DMS53 treated with DMSO at 0.1 percent for 48 hours (cell line): ENCODE results near the gene PCBP3.
A peak's percentile ranks its signal among the peaks of the same experiment; 100 is the strongest.
"Not testable (repeated sequence)": the region's sequence is repeated elsewhere in the genome, so short reads cannot be mapped to it uniquely, and the experiment has no call there.

Source experiments
- DNase-seq: peaks from one replicate; lab custom pipeline; 2025; ENCODE audit not compliant: unreplicated experiment; lab: John Stamatoyannopoulos, UW

The PCBP3 gene

GRCh38 chr21:45669382-45669781 lies 25.9 kb downstream of the PCBP3 start:
- DNase-seq, result no peak

DNA sequence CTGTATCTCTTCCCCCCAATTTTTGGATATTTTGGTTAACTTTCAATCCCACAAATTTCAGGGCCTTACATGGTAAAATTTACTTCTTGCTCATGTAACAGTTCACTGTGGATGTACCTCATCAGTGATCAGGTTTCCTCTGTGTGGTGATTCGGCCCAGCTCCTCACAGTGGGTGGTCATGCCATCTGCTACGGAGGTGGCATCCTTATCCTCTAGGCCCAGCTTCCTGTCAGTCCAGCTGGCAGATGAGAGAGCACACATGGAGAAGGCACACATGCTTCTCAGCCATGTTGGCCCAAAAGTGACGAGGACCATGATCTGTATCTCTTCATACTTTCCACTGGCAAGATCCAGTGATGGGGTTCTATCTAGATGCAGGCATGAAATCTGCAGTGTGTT lies 27.2 kb downstream of the PCBP3 start:
- DNase-seq, result no peak

- not testable (repeated sequence) for DNase-seq
These were observed 35.3 kb downstream of the PCBP3 start for GRCh38 chr21:45678790-45679189.

- DNase-seq, result no peak
These were observed 36.7 kb downstream of the PCBP3 start for GRCh38 chr21:45680215-45680614.

GRCh38 chr21:45695086-45695485 lies 51.6 kb downstream of the PCBP3 start:
- no peak for DNase-seq

GRCh38 chr21:45698493-45699184 lies 55.1 kb downstream of the PCBP3 start:
- DNase-seq, result no peak

- no peak for DNase-seq
These were observed 55.9 kb downstream of the PCBP3 start for GRCh38 chr21:45699251-45699942.

DNA sequence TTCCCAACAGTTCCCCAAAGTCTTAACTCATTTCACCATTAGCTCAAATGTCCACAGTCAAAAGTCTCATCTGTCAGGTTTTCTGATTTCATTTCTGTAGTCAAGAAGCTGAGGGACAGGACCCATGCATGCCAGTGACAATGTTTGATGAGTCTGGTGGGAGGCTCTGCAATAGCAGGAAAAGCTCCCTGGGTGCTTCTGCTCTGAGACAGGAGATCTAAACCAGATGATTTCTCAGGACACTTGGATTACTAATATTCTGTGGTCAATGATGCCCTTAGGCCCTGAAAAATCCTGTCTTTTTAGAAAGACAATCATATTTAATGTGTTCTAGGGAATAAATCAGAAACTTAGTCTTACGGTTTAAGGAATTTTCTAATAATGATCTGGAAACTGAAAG lies 56.4 kb downstream of the PCBP3 start:
- no peak for DNase-seq

DNA sequence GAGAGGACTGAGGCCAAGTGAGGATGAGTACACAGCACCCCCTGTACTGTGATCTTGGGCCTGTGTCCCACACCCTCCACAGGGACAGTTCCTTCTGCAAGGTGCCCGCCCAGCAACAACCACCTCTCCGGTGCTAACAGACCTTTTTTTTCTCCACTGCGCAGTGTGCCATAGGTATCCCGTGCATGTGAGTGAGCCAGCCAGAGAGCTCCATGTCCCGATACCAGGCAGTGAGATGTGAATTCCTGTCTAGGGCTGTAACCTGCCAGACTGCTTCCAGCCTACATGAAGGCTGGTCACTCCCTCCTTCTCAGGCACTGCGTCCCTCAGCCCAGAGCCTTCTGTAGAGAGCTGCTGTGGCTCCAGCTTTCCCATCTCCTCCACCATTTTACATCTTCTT lies 56.9 kb downstream of the PCBP3 start:
- DNase-seq, result no peak

- no peak for DNase-seq
These were observed 61.0 kb downstream of the PCBP3 start for GRCh38 chr21:45704311-45705108.

DNA sequence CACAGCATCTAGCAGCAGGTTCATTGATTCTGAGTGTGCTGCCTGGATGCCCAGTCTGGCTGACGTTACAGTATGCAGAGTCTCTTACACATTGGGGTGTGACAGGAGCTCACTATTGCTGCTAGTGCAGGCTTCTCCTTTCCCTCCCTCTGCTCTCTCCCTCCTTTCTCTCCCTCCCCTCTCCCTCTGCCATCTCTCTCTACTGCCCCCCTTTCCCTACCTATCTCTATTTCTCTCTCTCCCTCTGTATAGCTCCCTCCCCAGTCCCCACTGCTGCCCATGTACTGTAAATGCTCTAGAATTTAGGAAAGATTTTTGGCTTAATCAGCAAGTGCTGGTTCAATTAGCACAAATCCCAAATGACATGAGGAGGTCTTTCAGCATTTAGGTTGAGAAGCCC lies 62.8 kb downstream of the PCBP3 start:
- DNase-seq, result no peak

- no peak for DNase-seq
These were observed 65.6 kb downstream of the PCBP3 start for GRCh38 chr21:45709173-45709572.

- peak; percentile 15 for DNase-seq
These were observed 66.3 kb downstream of the PCBP3 start for GRCh38 chr21:45709696-45710268.

DNA sequence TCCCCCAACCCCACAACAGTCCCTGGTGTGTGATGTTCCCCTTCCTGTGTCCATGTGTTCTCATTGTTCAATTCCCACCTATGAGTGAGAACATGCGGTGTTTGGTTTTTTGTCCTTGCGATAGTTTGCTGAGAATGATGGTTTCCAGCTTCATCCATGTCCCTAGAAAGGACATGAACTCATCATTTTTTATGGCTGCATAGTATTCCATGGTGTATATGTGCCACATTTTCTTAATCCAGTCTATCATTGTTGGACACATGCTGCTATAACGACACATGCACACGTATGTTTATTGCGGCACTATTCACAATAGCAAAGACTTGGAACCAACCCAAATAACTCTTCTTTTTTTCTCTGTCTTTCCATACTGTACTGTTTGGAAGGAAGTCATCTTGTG lies 66.8 kb downstream of the PCBP3 start:
- not testable (repeated sequence) for DNase-seq

DNA sequence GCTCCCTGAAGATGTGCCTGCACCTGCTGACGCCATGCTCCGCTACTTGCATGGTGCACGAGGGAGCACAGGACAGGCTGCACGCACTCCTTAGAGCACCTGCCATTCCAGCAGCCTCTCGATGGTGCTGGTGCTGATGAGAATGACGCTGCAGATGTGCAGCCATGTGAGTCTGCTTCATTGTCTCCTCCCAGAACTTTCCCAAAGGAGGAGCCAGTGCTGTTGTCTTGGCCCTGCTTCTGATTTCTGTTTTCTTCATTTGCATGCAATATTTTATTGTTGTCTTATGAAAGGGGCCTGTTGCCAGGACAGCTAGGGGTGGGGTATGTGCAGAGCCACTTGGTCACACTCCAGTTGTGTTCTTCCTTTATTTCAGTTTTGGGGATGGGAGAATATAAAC lies 70.1 kb downstream of the PCBP3 start:
- no peak for DNase-seq

DNA sequence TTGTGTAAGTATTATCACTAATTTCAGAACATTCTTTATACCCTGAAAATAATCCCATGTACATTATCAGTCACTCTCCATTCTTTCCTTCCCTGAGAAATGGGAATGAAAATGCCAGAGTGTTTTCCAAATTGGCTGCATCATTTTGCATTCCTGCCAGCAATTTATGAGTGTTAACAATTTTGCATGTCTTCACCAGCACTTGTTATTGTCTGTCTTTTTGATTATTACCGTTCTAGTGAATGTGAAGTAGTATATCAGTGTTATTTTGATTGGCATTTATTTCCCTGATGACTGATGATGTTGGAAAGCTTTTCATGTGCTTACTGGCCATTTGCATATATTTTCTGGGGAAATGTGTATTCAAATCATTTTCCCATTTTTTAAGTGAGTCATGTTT lies 71.9 kb downstream of the PCBP3 start:
- no peak for DNase-seq

DNA sequence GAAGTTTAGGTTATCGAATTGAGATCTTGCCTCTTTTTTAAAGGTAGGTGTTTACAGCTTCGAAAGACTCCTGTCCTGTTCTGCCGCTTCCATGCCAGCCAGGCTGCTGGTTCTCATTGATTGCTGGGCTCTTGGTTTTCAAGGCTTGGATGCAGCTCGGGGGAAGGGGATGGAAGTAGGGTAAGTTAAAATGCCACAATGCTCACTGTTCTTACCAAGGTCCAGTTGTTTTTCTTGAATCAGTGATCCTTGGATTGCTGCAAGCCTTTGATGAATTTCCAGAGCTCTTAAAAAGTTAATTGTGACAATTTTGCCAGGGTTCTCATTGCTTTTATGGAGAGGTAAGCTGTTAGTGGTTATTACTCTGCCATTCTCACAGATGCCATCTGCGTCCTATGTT lies 74.9 kb downstream of the PCBP3 start:
- DNase-seq, result no peak

GRCh38 chr21:45719177-45719802 lies 75.8 kb downstream of the PCBP3 start:
- DNase-seq, result no peak

- DNase-seq, result not testable (repeated sequence)
These were observed 76.7 kb downstream of the PCBP3 start for GRCh38 chr21:45720204-45720603.

- DNase-seq, result no peak
These were observed 78.1 kb downstream of the PCBP3 start for GRCh38 chr21:45721671-45722070.
